Sigmoid colon (tissue), 4 donors: ENCODE measurements around the gene OSER1.

ENCODE experiments used
- EP300 ChIP-seq, 4 donors: sonication (generic); formaldehyde crosslinking; IDR thresholded peaks; one replicate each; pipeline ENCODE4 v1.6.1; 2017; ENCODE audit warnings: antibody characterized with exemption in 4 of 4
- POLR2AphosphoS5 ChIP-seq, 4 donors: sonication (generic); formaldehyde crosslinking; IDR thresholded peaks; one replicate each; pipeline ENCODE4 v1.6.1; 2017; ENCODE audit warnings: antibody characterized with exemption in 4 of 4
- TF ChIP-seq, protein P1 (sequence below), 4 experiments: fragments of 450-650 bp in 3 of 4; fragments of 200-600 bp in 1 of 4; IDR thresholded peaks; one replicate each; pipeline ENCODE4 v1.5.1; 2016 to 2019; ENCODE audit warnings: antibody characterized with exemption in 4 of 4, mild to moderate bottlenecking in 3 of 4, moderate library complexity in 2 of 4

DNA sequence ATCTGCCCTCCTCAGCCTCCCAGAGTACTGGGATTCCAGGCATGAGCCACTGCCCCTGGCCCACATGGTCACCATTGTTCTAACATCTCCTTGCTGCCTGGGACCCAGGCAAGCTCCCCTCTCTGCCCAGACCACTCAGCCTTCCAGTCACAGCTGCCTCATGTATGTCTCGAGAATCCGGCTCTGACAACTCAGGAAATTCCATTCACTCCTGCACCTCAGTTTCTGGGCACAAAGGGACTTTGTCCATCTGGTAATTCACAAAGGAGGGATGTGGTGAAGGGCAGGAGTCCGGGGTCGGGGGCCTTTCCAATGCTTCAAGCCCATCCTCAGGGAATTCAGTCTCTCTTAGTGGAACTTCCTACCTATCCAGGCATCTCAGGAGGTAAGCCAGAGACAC lies 64.3 kb downstream of the OSER1 start:
- TF ChIP-seq, protein P1, sequence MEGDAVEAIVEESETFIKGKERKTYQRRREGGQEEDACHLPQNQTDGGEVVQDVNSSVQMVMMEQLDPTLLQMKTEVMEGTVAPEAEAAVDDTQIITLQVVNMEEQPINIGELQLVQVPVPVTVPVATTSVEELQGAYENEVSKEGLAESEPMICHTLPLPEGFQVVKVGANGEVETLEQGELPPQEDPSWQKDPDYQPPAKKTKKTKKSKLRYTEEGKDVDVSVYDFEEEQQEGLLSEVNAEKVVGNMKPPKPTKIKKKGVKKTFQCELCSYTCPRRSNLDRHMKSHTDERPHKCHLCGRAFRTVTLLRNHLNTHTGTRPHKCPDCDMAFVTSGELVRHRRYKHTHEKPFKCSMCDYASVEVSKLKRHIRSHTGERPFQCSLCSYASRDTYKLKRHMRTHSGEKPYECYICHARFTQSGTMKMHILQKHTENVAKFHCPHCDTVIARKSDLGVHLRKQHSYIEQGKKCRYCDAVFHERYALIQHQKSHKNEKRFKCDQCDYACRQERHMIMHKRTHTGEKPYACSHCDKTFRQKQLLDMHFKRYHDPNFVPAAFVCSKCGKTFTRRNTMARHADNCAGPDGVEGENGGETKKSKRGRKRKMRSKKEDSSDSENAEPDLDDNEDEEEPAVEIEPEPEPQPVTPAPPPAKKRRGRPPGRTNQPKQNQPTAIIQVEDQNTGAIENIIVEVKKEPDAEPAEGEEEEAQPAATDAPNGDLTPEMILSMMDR (IDR thresholded peaks at IDR 0.05), result no peak
- TF ChIP-seq POLR2AphosphoS5 (IDR thresholded peaks at IDR 0.05) (no peak), EP300 (IDR thresholded peaks at IDR 0.05) (no peak)
